ENCODE results near the gene CCDC71L.

CCDC71L gene

GRCh38 chr7:106643216-106644000, 17.6 kb downstream of the CCDC71L start:
- FAIRE-seq, result no peak
- DNase-seq (ENCODE audit: insufficient read length, low spot score), result no peak
- no peak for TF ChIP-seq TAF1 (IDR thresholded peaks at IDR 0.05; ENCODE audit: low read depth, low read length)

DNA sequence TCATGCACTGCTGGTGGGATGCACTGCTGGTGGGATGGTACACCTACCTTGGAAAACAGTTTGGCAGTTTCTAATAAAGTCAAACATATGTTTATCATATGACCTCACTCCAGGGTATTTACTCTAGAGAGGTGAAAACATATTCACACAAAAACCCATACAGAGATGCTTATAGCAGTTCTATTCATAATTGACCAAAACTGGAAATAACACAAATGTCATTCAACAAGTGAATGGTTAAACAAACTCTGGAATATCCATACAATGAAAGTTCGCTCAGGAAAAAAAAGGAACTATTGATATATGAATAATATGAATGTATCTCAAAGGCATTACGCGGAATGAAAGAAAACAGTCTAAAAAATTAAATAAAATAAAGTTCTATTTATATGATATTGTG, 19.5 kb downstream of the CCDC71L start:
- DNase-seq (ENCODE audit: insufficient read length, low spot score) (no peak), FAIRE-seq (no peak)
- no peak for TF ChIP-seq SPI1 (IDR thresholded peaks at IDR 0.05; ENCODE audit: low read depth, low read length)

- DNase-seq (ENCODE audit: insufficient read length, low spot score) (no peak), FAIRE-seq (no peak)
- TF ChIP-seq TAF1 (IDR thresholded peaks at IDR 0.05; ENCODE audit: low read depth, low read length), result no peak
- no peak for TF ChIP-seq POLR2A (IDR thresholded peaks at IDR 0.05; ENCODE audit: low read depth, low read length)
- TF ChIP-seq POLR2AphosphoS5 (IDR thresholded peaks at IDR 0.05; ENCODE audit: low read depth, low read length), result no peak
- no peak for TF ChIP-seq POU2F2 (IDR thresholded peaks at IDR 0.05; ENCODE audit: low read depth, low read length)
- TF ChIP-seq SPI1 (IDR thresholded peaks at IDR 0.05; ENCODE audit: low read depth, low read length), result no peak
- TF ChIP-seq PAX5 (IDR thresholded peaks at IDR 0.05; ENCODE audit: insufficient read depth, low read length, severe bottlenecking), result no peak
Measured at GRCh38 chr7:106640368-106641141, 20.4 kb downstream of the CCDC71L start.

DNA sequence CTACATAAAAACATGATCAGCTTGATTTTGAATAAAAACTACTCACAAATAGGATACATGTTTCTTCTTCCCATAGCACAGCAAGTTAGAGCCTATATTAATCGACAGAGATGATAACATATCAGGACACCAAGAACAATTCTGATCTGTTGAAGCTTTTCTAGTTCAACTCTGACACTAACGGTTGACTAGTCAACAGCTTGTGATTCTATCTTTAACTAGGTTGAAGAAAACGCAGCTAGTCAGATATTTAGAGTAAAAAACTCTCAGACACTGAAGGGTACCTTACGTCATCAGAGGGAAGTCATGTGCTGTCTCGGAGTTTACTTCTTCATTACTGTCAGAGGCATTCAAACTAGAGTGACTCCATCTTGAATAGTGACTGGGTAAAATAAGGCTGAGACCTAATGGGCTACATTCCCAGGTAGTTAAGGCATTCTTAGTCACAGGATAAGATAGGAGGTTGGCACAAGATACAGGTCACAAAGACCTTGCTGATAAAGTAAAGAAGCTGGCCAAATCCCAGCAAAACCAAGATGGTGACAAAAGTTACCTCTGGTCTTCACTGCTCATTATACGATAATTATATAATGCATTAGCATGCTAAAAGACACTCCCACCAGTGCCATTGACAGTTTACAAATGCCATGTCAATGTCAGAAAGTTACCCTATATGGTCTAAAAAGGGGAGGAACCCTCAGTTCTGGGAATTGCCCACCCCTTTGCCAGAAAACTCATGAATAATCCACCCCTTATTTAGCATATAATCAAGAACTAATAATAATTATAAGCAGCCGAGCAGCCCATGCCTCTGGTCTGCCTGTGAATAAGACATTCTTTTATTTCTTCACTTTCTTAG, 21.3 kb downstream of the CCDC71L start:
- FAIRE-seq, result no peak
- TF ChIP-seq SPI1 (IDR thresholded peaks at IDR 0.05; ENCODE audit: low read depth, low read length) (no peak), POLR2A (IDR thresholded peaks at IDR 0.05; ENCODE audit: low read depth, low read length) (no peak), PAX5 (IDR thresholded peaks at IDR 0.05; ENCODE audit: insufficient read depth, low read length, severe bottlenecking) (no peak), POU2F2 (IDR thresholded peaks at IDR 0.05; ENCODE audit: low read depth, low read length) (no peak), POLR2AphosphoS5 (IDR thresholded peaks at IDR 0.05; ENCODE audit: low read depth, low read length) (no peak), TAF1 (IDR thresholded peaks at IDR 0.05; ENCODE audit: low read depth, low read length) (no peak)
- no peak for DNase-seq (ENCODE audit: insufficient read length, low spot score)

GRCh38 chr7:106635411-106635810, 25.5 kb downstream of the CCDC71L start:
- TF ChIP-seq PAX5 (IDR thresholded peaks at IDR 0.05; ENCODE audit: insufficient read depth, low read length, severe bottlenecking), result no peak
- no peak for TF ChIP-seq POU2F2 (IDR thresholded peaks at IDR 0.05; ENCODE audit: low read depth, low read length)
- no peak for TF ChIP-seq POLR2A (IDR thresholded peaks at IDR 0.05; ENCODE audit: low read depth, low read length)
- no peak for TF ChIP-seq POLR2AphosphoS5 (IDR thresholded peaks at IDR 0.05; ENCODE audit: low read depth, low read length)
- TF ChIP-seq TAF1 (IDR thresholded peaks at IDR 0.05; ENCODE audit: low read depth, low read length), result no peak
- TF ChIP-seq SPI1 (IDR thresholded peaks at IDR 0.05; ENCODE audit: low read depth, low read length), result no peak
- no peak for DNase-seq (ENCODE audit: insufficient read length, low spot score)
- no peak for FAIRE-seq

GRCh38 chr7:106634958-106635357, 26.0 kb downstream of the CCDC71L start:
- FAIRE-seq, result no peak
- TF ChIP-seq PAX5 (IDR thresholded peaks at IDR 0.05; ENCODE audit: insufficient read depth, low read length, severe bottlenecking), result no peak
- TF ChIP-seq TAF1 (IDR thresholded peaks at IDR 0.05; ENCODE audit: low read depth, low read length), result no peak
- no peak for TF ChIP-seq POLR2AphosphoS5 (IDR thresholded peaks at IDR 0.05; ENCODE audit: low read depth, low read length)
- no peak for TF ChIP-seq SPI1 (IDR thresholded peaks at IDR 0.05; ENCODE audit: low read depth, low read length)
- no peak for TF ChIP-seq POLR2A (IDR thresholded peaks at IDR 0.05; ENCODE audit: low read depth, low read length)
- no peak for TF ChIP-seq POU2F2 (IDR thresholded peaks at IDR 0.05; ENCODE audit: low read depth, low read length)
- no peak for DNase-seq (ENCODE audit: insufficient read length, low spot score)

- FAIRE-seq, result no peak
- DNase-seq (ENCODE audit: insufficient read length, low spot score), result no peak
- TF ChIP-seq POLR2A (IDR thresholded peaks at IDR 0.05; ENCODE audit: low read depth, low read length) (no peak), POLR2AphosphoS5 (IDR thresholded peaks at IDR 0.05; ENCODE audit: low read depth, low read length) (no peak), POU2F2 (IDR thresholded peaks at IDR 0.05; ENCODE audit: low read depth, low read length) (no peak), TAF1 (IDR thresholded peaks at IDR 0.05; ENCODE audit: low read depth, low read length) (no peak)
Measured at GRCh38 chr7:106630648-106631047, 30.3 kb downstream of the CCDC71L start.

DNA sequence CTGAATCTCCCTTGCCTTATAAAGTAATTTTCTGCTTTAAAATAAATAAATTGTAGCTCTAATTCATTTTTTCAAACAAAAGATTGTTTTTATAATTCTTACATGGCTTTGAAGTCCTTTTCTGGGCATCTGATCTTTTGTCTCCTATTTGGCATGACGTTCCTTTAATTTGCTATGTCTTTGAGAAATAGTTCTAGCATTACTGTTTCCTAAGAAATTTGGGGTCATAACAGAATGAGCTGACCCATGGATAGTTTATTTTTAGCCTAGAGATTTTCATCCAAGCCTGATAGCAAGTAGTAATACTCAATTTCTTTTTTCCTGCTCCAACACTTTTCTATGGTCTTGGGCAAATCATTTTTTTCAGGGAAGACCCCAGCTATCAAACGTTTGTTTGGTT, 31.4 kb downstream of the CCDC71L start:
- no peak for DNase-seq (ENCODE audit: insufficient read length, low spot score)
- TF ChIP-seq PAX5 (IDR thresholded peaks at IDR 0.05; ENCODE audit: insufficient read depth, low read length, severe bottlenecking), result no peak
- TF ChIP-seq TAF1 (IDR thresholded peaks at IDR 0.05; ENCODE audit: low read depth, low read length), result no peak
- no peak for TF ChIP-seq POLR2A (IDR thresholded peaks at IDR 0.05; ENCODE audit: low read depth, low read length)
- TF ChIP-seq SPI1 (IDR thresholded peaks at IDR 0.05; ENCODE audit: low read depth, low read length), result no peak
- no peak for TF ChIP-seq POLR2AphosphoS5 (IDR thresholded peaks at IDR 0.05; ENCODE audit: low read depth, low read length)
- no peak for FAIRE-seq

DNA sequence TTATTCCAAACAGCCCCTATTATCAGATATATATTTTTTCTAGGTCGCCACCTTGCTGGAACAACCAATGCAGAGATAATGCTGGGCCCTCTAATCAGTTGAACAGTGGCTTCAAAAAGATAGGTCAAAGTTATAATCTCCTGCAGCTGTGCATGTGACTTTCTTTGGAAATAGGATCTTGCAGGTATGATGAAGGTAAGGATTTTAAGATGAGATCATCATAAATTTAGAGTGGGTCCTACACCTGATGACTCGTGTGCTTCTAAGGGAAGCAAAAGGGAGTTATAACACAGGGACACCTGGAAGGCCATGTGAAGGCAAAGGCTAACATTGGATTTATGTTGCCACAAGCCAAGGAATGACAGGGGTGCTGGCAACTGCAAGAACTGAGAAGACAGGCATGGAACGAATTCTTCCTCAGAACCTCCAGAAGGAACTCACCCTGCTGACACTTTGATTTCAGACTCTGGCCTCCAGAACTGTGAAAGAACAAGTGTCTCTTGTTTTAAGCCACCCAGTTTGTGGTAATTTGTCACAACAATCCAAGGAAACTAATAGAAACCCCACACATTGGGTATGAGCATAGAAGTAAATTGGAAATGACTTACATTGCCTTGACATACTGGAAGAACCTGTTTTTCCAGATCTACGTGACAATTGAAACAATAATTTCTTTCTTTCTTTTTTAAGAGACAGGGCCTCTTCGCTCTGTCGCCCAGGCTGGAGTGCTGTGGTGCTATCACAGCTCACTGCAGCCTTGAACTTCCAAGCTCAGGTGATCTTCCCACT, 34.4 kb downstream of the CCDC71L start:
- DNase-seq (ENCODE audit: insufficient read length, low spot score) (no peak), FAIRE-seq (no peak)
- TF ChIP-seq POLR2AphosphoS5 (IDR thresholded peaks at IDR 0.05; ENCODE audit: low read depth, low read length), result no peak
- no peak for TF ChIP-seq SPI1 (IDR thresholded peaks at IDR 0.05; ENCODE audit: low read depth, low read length)
- TF ChIP-seq PAX5 (IDR thresholded peaks at IDR 0.05; ENCODE audit: insufficient read depth, low read length, severe bottlenecking), result no peak
- TF ChIP-seq POLR2A (IDR thresholded peaks at IDR 0.05; ENCODE audit: low read depth, low read length), result no peak
- no peak for TF ChIP-seq TAF1 (IDR thresholded peaks at IDR 0.05; ENCODE audit: low read depth, low read length)
- no peak for TF ChIP-seq POU2F2 (IDR thresholded peaks at IDR 0.05; ENCODE audit: low read depth, low read length)

Measured in GM12891 (cell line).